IPS DF 4.7 (cell line): ENCODE measurements around the gene SNX18.
"Not testable (repeated sequence)": the region's sequence is repeated elsewhere in the genome, so short reads cannot be mapped to it uniquely, and the experiment has no call there.

Experiments
- DNase-seq: peaks from one replicate; pipeline ENCODE4 v3.0.0-alpha.2; 2013; ENCODE audit warnings: low spot score; ENCODE audit errors: extremely low read depth

Gene SNX18

GRCh38 chr5:54518818-54519508 is 1.4 kb downstream of the SNX18 start:
- DNase-seq: no peak

DNA sequence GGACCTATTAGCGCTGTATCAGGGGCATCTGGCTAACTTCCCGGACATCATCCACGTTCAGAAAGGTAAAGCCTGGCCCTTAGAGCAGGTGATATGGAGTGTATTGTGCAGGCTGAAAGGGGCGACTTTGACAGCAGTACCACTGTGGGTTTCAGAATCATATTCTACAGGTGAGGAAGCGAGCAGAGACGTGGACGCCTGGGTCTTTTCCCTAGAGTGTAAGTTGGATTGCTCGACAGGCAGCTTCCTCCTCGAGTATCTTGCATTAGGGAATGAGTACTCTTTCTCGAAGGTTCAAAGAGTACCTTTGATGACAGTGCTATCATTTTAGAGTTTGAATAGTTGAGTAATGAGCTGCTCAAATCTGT is 1.9 kb downstream of the SNX18 start:
- no peak for DNase-seq

GRCh38 chr5:54520438-54520846 is 2.9 kb downstream of the SNX18 start:
- DNase-seq: no peak

DNA sequence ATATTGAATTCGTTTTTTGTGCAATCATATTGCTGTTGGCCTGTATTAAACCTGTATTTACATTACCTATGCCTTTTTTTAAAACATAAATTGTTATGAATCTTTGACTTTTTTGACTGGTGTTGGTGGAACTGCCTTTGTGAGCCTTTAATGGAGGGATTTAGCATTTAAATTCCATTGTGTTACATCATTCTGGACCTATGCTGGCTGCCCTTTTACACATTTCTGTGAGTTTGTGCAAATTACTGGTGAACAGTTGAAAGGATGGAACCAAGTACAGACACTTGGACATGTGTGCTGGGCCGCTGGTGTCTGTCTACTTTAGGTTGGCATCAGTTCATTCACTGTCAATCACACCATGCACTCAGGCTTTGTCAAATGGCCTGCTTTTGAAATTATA is 3.4 kb downstream of the SNX18 start:
- no peak for DNase-seq

DNA sequence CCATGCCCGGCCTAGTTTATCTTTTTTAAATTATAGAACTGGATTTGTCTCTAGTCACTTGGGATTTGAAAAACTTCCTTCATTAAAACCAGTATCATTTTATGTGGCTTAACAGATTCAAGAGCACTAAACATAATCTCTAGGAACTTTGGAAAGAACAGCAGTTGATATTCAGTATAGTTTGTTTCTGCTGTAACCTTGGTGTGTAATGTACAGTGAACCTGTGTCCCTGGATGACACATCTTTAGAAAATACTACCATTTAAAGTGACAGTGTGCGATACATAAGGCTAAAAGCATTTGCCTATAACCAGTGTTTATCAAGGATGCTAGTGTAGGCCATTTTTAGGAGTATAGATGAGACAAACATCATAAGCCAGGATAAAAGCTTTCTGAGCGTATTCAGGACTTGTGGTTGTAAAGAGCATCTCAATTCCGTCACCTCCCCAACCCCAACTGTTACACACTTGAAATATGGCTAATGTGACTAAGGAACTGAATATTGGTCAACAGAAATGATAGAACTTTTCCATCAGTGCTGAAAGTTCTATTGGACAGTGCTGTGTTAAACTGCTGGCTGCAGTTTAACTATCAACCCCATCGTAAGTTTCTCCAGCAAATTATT is 4.4 kb downstream of the SNX18 start:
- DNase-seq: no peak

GRCh38 chr5:54523534-54523933 is 6.0 kb downstream of the SNX18 start:
- no peak for DNase-seq

DNA sequence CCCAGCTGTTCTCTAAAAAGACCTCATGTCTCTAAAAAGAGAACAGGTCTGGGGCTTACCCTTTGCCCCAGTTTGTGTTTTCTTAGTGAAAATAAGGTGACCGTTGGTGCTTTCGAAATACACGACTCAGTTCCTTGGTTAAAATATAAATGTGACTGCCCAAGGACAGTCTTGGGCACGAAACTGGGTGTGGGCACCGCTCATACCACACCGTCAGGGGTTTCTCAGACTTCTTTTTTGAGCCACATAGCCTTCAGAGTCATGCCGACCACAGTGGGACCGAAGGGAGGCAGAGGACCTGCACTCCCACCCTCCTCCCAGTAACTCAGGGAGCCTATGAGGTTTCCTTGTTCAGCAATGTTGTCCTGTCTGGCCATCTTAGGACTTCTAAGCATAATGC is 6.5 kb downstream of the SNX18 start:
- no peak for DNase-seq

GRCh38 chr5:54524704-54525103 is 7.1 kb downstream of the SNX18 start:
- DNase-seq: no peak

DNA sequence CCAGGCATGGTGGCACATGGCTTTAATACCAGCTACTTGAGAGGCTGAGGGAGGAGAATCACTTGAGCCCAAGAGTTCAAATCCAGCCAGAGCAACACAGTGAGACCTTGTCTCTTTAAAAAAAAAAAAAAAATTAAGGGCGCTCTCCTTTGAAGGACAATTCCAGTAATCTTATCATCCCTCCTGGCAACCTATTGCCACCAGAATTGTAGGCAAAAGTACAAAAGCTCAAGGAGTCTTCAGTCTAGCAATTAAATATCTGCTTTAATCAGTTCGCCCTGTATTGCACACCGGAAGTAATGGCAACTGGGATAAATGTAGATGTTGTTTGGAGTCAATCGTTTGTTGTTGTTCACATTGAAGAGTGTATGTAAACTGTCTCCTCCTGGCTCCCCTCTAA is 7.7 kb downstream of the SNX18 start:
- no peak for DNase-seq

GRCh38 chr5:54525692-54526091 is 8.1 kb downstream of the SNX18 start:
- DNase-seq: no peak

DNA sequence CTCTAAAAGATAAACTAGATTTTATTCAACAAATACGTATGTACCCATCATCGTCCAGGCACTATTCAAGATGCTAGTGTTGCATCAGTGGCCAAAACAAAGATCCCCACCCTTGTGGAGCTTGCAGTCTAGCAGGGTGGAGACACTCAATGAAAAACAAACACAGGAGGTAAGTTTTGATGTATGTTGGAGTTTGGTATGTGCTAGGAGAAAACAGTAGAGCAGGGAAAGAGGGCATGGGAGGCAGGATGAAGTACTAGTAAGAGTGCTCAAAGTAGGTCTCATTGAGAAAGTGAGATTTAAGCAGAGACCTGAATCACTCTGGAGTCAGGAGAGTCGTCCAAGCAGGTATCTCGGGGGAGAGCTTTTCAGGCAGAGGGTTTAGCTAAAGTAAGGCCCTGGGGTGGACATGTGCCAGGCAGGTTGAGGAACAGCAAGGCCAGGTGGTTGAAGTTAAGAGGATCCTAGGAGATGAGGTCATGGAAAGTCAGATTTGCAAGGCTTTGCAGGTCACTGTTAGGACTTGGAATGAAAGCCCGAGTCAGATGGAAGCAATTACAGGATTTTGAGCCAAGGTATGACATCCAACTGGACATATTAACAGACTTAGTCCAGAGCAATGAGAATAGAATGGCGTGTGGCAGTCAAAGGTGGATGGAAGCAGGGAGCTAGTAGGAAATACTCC is 9.2 kb downstream of the SNX18 start:
- DNase-seq: no peak

DNA sequence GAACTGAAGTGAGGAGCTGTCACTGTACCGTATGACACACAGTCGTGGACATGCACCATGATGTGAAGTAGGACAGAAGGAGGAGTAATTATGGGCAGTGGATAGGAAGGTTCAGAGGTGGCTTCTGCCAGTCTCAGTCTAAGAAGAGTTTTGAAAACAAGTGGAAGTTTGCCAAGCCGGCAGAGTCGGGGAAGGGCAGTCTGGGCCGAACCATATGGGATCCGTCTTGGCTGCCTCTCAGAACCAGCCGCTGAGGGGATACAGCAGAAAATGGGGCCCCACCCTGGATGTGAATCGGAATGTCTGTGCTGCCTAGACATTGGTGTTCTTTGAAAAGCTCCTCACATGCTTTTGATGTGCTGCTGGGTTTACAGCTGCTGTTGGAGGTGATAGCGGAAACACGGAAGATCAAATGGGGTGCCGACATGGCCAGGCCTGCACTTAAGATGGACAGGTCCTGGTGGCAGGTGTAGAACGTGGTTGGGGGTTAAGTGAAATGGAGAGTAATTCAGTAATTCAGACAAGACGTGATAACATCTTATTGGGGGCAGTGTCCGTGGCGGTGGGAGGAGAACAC is 11.2 kb downstream of the SNX18 start:
- DNase-seq: no peak

- DNase-seq: no peak
Measured at GRCh38 chr5:54529565-54529964, 12.0 kb downstream of the SNX18 start.

DNA sequence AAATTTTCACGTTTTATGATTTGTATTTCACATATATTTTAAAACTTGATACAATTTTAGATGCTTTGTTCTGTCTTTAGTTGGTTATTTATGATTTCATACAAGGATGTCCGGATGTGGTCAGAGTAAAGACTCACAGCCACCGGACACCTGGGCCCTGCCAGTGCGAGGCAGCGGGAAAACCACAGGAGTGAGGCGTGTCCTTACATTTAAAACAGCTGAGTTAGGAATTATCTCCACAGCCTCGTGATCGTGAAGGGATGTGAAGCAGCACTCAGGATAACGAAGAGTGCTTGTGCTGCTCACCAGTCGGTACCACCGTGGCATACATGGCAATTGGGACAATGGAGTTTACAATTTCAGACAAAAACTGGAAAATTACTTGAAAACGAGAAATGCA is 14.0 kb downstream of the SNX18 start:
- no peak for DNase-seq

GRCh38 chr5:54533541-54534190 is 16.1 kb downstream of the SNX18 start:
- DNase-seq: no peak

GRCh38 chr5:54534191-54535004 is 16.8 kb downstream of the SNX18 start:
- no peak for DNase-seq

DNA sequence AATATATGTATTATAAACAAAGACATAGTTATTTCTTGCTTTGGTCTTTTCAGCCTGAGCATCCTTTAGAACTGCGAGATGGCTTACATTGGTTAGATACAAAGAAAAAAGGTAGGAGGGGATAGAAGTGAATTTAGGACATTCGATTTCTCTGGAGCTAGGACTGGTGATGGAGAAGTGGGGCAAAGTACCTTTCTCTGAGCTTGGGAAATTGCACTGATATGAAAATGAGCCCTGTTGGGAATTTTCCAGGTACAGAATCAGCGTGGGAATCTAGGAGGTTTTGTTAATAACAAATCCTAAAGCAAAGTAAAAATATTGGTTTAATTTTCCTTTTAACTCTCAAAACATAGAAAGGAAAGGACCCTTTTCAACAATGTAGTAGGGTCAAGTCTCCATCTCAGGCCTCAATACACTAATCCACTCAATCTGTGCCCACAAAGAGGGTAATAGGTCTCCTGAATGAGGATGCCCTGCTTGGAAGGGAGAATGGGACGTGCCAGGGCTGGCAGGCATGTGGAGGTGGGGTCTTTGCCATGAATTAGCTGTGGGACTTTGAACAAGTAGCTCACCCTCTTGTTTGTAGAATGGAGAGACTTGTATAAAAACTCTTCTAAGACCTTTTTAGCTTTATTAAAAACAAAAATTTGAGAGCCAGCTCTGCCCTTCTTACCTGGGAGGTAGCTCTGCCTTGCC is 17.7 kb downstream of the SNX18 start:
- DNase-seq: no peak

GRCh38 chr5:54536375-54536774 is 18.8 kb downstream of the SNX18 start:
- not testable (repeated sequence) for DNase-seq

DNA sequence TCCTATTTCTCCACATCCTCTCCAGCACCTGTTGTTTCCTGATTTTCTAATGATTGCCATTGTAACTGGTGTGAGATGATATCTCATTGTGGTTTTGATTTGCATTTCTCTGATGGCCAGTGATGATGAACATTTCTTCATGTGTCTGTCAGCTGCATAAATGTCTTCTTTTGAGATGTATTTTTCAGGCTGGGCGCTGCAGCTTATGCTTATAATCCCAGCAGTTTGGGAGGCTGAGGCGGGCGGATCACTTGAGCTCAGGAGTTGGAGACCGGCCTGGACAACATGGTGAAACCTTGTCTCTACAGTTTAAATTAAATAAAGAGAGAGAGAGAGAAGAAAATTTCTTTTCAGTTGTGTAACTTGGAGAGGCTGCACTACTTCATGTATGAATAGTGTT is 19.3 kb downstream of the SNX18 start:
- DNase-seq: not testable (repeated sequence)

GRCh38 chr5:54537725-54538124 is 20.2 kb downstream of the SNX18 start:
- DNase-seq: no peak

GRCh38 chr5:54538156-54538555 is 20.6 kb downstream of the SNX18 start:
- no peak for DNase-seq
